ENCODE data around the gene DGAT2. TPM values are rescaled to one million over a fixed set of nuclear protein-coding genes. Genes with fewer than 3 reads are reported as not detected.

The DGAT2 gene
- total RNA-seq, 1 donor from 2014 or later = 2.6 TPM

- FAIRE-seq = no peak
- TF ChIP-seq, protein P1, sequence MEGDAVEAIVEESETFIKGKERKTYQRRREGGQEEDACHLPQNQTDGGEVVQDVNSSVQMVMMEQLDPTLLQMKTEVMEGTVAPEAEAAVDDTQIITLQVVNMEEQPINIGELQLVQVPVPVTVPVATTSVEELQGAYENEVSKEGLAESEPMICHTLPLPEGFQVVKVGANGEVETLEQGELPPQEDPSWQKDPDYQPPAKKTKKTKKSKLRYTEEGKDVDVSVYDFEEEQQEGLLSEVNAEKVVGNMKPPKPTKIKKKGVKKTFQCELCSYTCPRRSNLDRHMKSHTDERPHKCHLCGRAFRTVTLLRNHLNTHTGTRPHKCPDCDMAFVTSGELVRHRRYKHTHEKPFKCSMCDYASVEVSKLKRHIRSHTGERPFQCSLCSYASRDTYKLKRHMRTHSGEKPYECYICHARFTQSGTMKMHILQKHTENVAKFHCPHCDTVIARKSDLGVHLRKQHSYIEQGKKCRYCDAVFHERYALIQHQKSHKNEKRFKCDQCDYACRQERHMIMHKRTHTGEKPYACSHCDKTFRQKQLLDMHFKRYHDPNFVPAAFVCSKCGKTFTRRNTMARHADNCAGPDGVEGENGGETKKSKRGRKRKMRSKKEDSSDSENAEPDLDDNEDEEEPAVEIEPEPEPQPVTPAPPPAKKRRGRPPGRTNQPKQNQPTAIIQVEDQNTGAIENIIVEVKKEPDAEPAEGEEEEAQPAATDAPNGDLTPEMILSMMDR (IDR thresholded peaks at IDR 0.05; ENCODE audit: insufficient read depth, low read length, severe bottlenecking) = no peak
- H3K36me3 ChIP-seq (ENCODE audit: control insufficient read depth, insufficient read depth, low read length) = peaks cover 2% of the 10 kb centered on the region
Observed at GRCh38 chr11:75783416-75784084, 15.0 kb downstream of the DGAT2 start.

GRCh38 chr11:75784085-75784478 is 15.5 kb downstream of the DGAT2 start:
- FAIRE-seq = no peak

More at GRCh38 chr11:75783416-75784084, 15.0 kb downstream of the DGAT2 start:
- no peak overlapping the region for H3K4me3 ChIP-seq (ENCODE audit: low read depth, low read length)
- DNase-seq (ENCODE audit: low read depth) = no peak
- H3K27me3 ChIP-seq (ENCODE audit: control insufficient read depth, insufficient read depth, low read length) = no peaks in the 10 kb centered on the region

GRCh38 chr11:75784506-75784905 is 15.9 kb downstream of the DGAT2 start:
- TF ChIP-seq, protein P1 (IDR thresholded peaks at IDR 0.05; ENCODE audit: insufficient read depth, low read length, severe bottlenecking) = no peak
- Histone ChIP-seq H3K36me3 (ENCODE audit: control insufficient read depth, insufficient read depth, low read length) (peaks cover 2% of the 10 kb centered on the region), H3K27me3 (ENCODE audit: control insufficient read depth, insufficient read depth, low read length) (no peaks in the 10 kb centered on the region), H3K4me3 (ENCODE audit: low read depth, low read length) (no peak overlapping the region)
- DNase-seq (ENCODE audit: low read depth) = no peak
- no peak for FAIRE-seq

More at GRCh38 chr11:75784085-75784478, 15.5 kb downstream of the DGAT2 start:
- H3K36me3 ChIP-seq (ENCODE audit: control insufficient read depth, insufficient read depth, low read length) = peaks cover 2% of the 10 kb centered on the region
- no peaks in the 10 kb centered on the region for H3K27me3 ChIP-seq (ENCODE audit: control insufficient read depth, insufficient read depth, low read length)
- TF ChIP-seq, protein P1 (IDR thresholded peaks at IDR 0.05; ENCODE audit: insufficient read depth, low read length, severe bottlenecking) = no peak
- no peak for DNase-seq (ENCODE audit: low read depth)
- H3K4me3 ChIP-seq (ENCODE audit: low read depth, low read length) = no peak overlapping the region

- FAIRE-seq = no peak
- TF ChIP-seq, protein P1 (IDR thresholded peaks at IDR 0.05; ENCODE audit: insufficient read depth, low read length, severe bottlenecking) = no peak
Observed at GRCh38 chr11:75785187-75785586, 16.6 kb downstream of the DGAT2 start.

DNA sequence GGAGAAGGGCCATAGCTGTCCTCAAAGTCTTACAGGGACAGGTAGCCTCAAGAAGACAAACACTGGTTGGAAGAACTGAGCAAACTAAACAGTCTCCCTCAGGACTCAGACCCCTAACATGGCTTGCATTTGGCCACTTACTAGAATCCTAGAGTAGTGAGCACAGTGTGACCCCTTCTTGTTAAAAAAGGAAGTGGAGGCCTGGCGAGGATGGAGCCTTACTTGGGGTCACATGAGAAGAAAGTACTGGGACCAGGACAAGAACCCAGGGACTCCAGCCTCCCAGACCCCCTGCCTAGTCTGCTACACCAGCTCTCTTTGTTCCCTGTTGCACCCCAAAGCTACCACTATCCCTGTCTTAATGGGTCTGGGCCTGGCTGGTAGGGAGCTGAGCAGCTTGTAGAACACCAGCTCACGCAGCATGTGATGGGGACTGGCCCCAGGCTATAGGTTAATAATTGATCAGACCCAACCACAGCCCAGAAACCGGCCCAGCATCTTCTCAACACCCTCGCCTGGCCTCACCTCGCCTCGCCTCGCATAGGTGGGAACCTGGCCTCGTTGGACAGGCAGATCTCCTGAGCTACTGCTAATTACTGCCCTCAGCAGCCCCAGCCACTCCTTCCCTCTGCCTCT is 17.6 kb downstream of the DGAT2 start:
- TF ChIP-seq, protein P1 (IDR thresholded peaks at IDR 0.05; ENCODE audit: insufficient read depth, low read length, severe bottlenecking) = no peak
- FAIRE-seq = no peak

More at GRCh38 chr11:75785187-75785586, 16.6 kb downstream of the DGAT2 start:
- Histone ChIP-seq H3K36me3 (ENCODE audit: control insufficient read depth, insufficient read depth, low read length) (peaks cover 2% of the 10 kb centered on the region), H3K27me3 (ENCODE audit: control insufficient read depth, insufficient read depth, low read length) (no peaks in the 10 kb centered on the region), H3K4me3 (ENCODE audit: low read depth, low read length) (no peak overlapping the region)
- no peak for DNase-seq (ENCODE audit: low read depth)

More for the DNA sequence above, 17.6 kb downstream of the DGAT2 start:
- H3K4me3 ChIP-seq (ENCODE audit: low read depth, low read length) = no peak overlapping the region
- H3K27me3 ChIP-seq (ENCODE audit: control insufficient read depth, insufficient read depth, low read length) = no peaks in the 10 kb centered on the region
- H3K36me3 ChIP-seq (ENCODE audit: control insufficient read depth, insufficient read depth, low read length) = peaks cover 2% of the 10 kb centered on the region
- DNase-seq (ENCODE audit: low read depth) = no peak
